Esophagus muscularis mucosa (tissue), 3 donors: Measurements from ENCODE around the gene PRKN.

Source experiments
- CTCF ChIP-seq, 3 experiments: fragments of 200-600 bp in 2 of 3; fragments of 450-650 bp in 1 of 3; sonication (generic) in 2 of 3; IDR thresholded peaks; one replicate each; pipeline ENCODE4 v1.5.1; 2017 to 2019; ENCODE audit warnings: antibody characterized with exemption in 3 of 3, mild to moderate bottlenecking in 2 of 3, moderate library complexity in 1 of 3
- POLR2A ChIP-seq: fragments of 450-650 bp; IDR thresholded peaks from one replicate; pipeline ENCODE4 v1.6.1; 2017; ENCODE audit warnings: antibody characterized with exemption, moderate library complexity, mild to moderate bottlenecking, low read depth
- POLR2AphosphoS5 ChIP-seq, 2 donors: sonication (generic); formaldehyde crosslinking; IDR thresholded peaks; one replicate each; pipeline ENCODE4 v1.6.1; 2017; ENCODE audit warnings: antibody characterized with exemption in 2 of 2

GRCh38 chr6:161503570-161503969 lies 1224.0 kb downstream of the PRKN start:
- TF ChIP-seq CTCF (IDR thresholded peaks at IDR 0.05) (no peak), POLR2A (no peak), POLR2AphosphoS5 (IDR thresholded peaks at IDR 0.05) (no peak)
